Kidney (tissue), 14 donors: ENCODE results near the gene CFHR4. TPM values are rescaled to one million over a fixed set of nuclear protein-coding genes. Genes with fewer than 3 reads are reported as not detected.

ENCODE experiments used
- DNase-seq, 5 donors: peaks; one replicate each; pipeline ENCODE4 v3.0.0-alpha.2; 2013 to 2020
- FAIRE-seq: peaks from 2 replicates; lab custom pipeline; 2012; peaks lifted over from hg19 to GRCh38; lab: Jason Lieb, UNC
- H3K27ac ChIP-seq, 2 donors: one replicate each; pipeline ENCODE4 v1.7.0; 2013; ENCODE audit warnings: low read depth in 2 of 2, low read length in 2 of 2, inconsistent platforms in 1 of 2
- H3K27me3 ChIP-seq: one replicate; pipeline ENCODE4 v1.7.1; 2013; ENCODE audit warnings: low read length, inconsistent platforms; ENCODE audit not compliant: control insufficient read depth, insufficient read depth
- H3K36me3 ChIP-seq, 3 donors: one replicate each; pipeline versions ENCODE4 v1.7.0 to v1.7.1; 2013; ENCODE audit warnings: low read length in 3 of 3, control low read depth in 1 of 3, inconsistent platforms in 1 of 3; ENCODE audit not compliant: insufficient read depth in 3 of 3, control insufficient read depth in 2 of 3
- H3K4me1 ChIP-seq, 3 donors: one replicate each; pipeline versions ENCODE4 v1.7.0 to v1.7.1; 2013; ENCODE audit warnings: low read length in 3 of 3, inconsistent platforms in 1 of 3, low read depth in 1 of 3; ENCODE audit not compliant: control insufficient read depth in 2 of 3, insufficient read depth in 2 of 3
- H3K4me3 ChIP-seq, 3 donors: one replicate each; pipeline versions ENCODE4 v1.7.0 to v1.8.1; 2013; ENCODE audit warnings: low read length in 3 of 3, control low read depth in 1 of 3, inconsistent platforms in 1 of 3
- H3K9ac ChIP-seq, 3 donors: one replicate each; pipeline versions ENCODE4 v1.7.0 to v1.7.1; 2013; ENCODE audit warnings: low read length in 3 of 3, control low read depth in 1 of 3, inconsistent platforms in 1 of 3
- H3K9me3 ChIP-seq, 3 donors: one replicate each; pipeline versions ENCODE4 v1.7.0 to v1.7.1; 2013; ENCODE audit warnings: low read length in 3 of 3, control low read depth in 1 of 3, inconsistent platforms in 1 of 3; ENCODE audit not compliant: control insufficient read depth in 2 of 3, insufficient read depth in 1 of 3
- CTCF ChIP-seq: IDR thresholded peaks from 3 replicates; pipeline ENCODE4 v1.5.1; 2012; ENCODE audit warnings: mild to moderate bottlenecking, moderate library complexity, borderline replicate concordance; ENCODE audit not compliant: insufficient read depth; ENCODE audit errors: extremely low read depth
- intact Hi-C: fragments of 100-400 bp; cut with DNase I; formaldehyde crosslinking; loops from one replicate; pipeline ENCODE4 v1.11.1; 2022
- polyA plus RNA-seq: library from polyadenylated mRNA; stranded (reverse); fragments of 350-450 nt; fragmentation: Illumina TruSeq; extraction: RNeasy Lipid Tissue Mini Kit (QIAGEN cat#74804); gene quantifications from one replicate; pipeline ENCODE4 v1.2.3, GENCODE V29; 2014; ENCODE audit warnings: low read depth, low replicate concordance; ENCODE audit not compliant: insufficient read depth
- total RNA-seq: library from RNA; stranded (reverse); fragmentation: NEBNext Ultra II Directional; extraction: Animal tissue kit (Norgen Biotek cat#: 25700); gene quantifications from one replicate; pipeline ENCODE4 v1.2.1, GENCODE V29; 2021
- donor health status: control.
- donor health status: control.
- donor health status: control.
- donor health status: control.
- donor health status: control.
- donor health status: DM: yes; HTN: yes; CAD: no.
- donor health status: Normal renal cell carcinoma (clear cell type).

The CFHR4 gene
- total and polyA plus RNA-seq, 2 donors from 2014 or later, result 0.35 TPM; not detected in 1

DNA sequence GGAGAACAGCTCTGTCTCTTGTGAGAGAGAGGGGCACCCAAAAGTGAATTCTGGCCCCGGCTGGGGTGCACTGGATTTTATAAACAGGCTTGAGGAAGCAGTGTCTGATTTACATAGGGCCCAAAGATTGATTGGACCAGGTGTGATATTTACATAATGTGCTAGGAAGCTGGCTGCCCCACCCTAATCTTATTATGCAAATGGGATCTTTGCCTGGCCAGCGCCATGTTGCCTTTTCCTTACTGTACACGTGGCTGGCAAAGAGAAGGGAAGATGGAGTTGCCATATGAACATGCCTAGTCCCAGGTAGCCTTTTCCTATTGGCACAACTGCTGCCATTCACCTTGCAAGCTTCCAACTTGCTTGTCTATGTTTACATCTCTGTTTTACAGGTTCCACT is 29.0 kb upstream of the CFHR4 start:
- intact Hi-C loops, result no loop called here

DNA sequence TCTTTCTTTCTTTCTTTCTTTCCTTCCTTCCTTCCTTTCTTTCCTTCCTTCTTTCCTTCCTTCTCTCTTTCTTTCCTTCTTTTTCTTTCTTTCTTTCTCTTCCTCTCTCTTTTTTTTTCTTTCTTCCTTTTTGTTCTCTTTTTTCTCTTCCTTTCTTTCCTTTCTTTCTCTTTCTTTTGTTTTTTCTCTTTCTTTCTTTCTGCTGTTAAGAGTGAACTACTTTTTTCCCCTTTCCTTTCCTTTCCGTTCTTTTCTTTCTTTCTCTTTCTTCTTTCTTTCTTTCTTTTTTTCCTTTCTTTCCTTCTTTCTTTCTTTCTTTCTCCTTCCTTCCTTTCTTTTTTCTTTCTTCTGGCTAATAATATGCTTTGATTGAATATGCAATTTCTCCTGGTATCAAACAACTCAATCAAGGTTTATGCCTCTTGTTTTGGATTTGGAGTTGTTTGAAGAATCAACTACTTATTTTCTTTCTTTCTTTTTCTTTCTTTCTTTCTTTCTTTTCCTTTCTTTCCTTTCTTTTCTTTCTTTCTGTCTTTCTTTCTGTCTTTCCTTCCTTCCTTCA is 27.4 kb upstream of the CFHR4 start:
- intact Hi-C loops, result no loop called here
- no peak for TF ChIP-seq CTCF

More for the DNA sequence above, 29.0 kb upstream of the CFHR4 start:
- H3K27me3 ChIP-seq, result no peaks in the 10 kb centered on the region
- no peak for TF ChIP-seq CTCF
- H3K4me1 ChIP-seq, result no peaks in the 10 kb centered on the region
- DNase-seq (no peak), FAIRE-seq (no peak)
- H3K36me3 ChIP-seq, result no peaks in the 10 kb centered on the region
- no peak overlapping the region for H3K4me3 ChIP-seq
- no peak overlapping the region for H3K27ac ChIP-seq
- H3K9ac ChIP-seq, result no peak overlapping the region
- no peaks in the 10 kb centered on the region for H3K9me3 ChIP-seq

GRCh38 chr1:196861429-196861828 is 26.4 kb upstream of the CFHR4 start:
- Histone ChIP-seq H3K4me3 (no peak overlapping the region), H3K27ac (no peak overlapping the region), H3K4me1 (no peaks in the 10 kb centered on the region), H3K9me3 (peaks cover 0 to 6% (median 0%) of the 10 kb centered on the region in 3 donors), H3K9ac (no peak overlapping the region), H3K36me3 (no peaks in the 10 kb centered on the region), H3K27me3 (no peaks in the 10 kb centered on the region)
- intact Hi-C loops, result no loop called here
- FAIRE-seq, result no peak
- DNase-seq, result no peak
- no peak for TF ChIP-seq CTCF

More for the DNA sequence above, 27.4 kb upstream of the CFHR4 start:
- FAIRE-seq (no peak), DNase-seq (no peak)
- H3K9me3 ChIP-seq, result no peaks in the 10 kb centered on the region
- no peaks in the 10 kb centered on the region for H3K4me1 ChIP-seq
- H3K9ac ChIP-seq, result no peak overlapping the region
- H3K4me3 ChIP-seq, result no peak overlapping the region
- H3K27me3 ChIP-seq, result no peaks in the 10 kb centered on the region
- H3K27ac ChIP-seq, result no peak overlapping the region
- no peaks in the 10 kb centered on the region for H3K36me3 ChIP-seq

DNA sequence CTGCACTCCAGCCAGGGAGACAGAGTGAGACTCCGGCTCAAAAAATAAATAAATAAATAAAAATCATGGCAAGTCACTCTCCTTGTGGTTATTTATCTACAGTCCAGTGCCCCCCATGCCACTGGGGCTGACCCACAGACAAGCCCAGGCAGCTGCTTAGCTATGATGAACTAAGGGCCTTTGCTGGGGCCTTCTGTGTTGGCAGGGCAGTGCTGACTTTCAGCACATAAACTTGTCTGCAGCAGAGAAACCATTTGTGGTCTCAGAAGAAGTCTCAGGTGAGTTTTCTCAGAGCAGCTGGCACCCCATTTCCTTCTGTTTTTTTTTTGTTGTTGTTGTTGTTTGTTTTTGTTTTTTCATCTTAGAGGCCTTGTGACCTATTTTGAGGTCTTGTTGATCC is 20.9 kb upstream of the CFHR4 start:
- no peaks in the 10 kb centered on the region for H3K27me3 ChIP-seq
- H3K4me1 ChIP-seq, result no peaks in the 10 kb centered on the region
- H3K4me3 ChIP-seq, result no peak overlapping the region
- no peaks in the 10 kb centered on the region for H3K36me3 ChIP-seq
- FAIRE-seq (no peak), DNase-seq (no peak)
- intact Hi-C loops, result no loop called here
- H3K27ac ChIP-seq, result no peak overlapping the region
- no peak overlapping the region for H3K9ac ChIP-seq
- H3K9me3 ChIP-seq, result peaks cover 0 to 7% (median 0%) of the 10 kb centered on the region in 3 donors
- TF ChIP-seq CTCF, result no peak
